H1 (cell line): ENCODE results near the gene CHCHD6. TPM values are rescaled to one million over a fixed set of nuclear protein-coding genes. Genes with fewer than 3 reads are reported as not detected.

Experiments
- CTCF ChIA-PET: fragments of 300-600 bp; sonication (Branson Sonifier 250); formaldehyde crosslinking; loops from one replicate; lab custom pipeline; 2021; ENCODE audit not compliant: partially characterized antibody; lab: Charles Lee
- POLR2A ChIA-PET: fragments of 300-600 bp; sonication (Branson Sonifier 250); formaldehyde crosslinking; loops from one replicate; lab custom pipeline; 2021; ENCODE audit warnings: inconsistent platforms; ENCODE audit not compliant: partially characterized antibody; lab: Charles Lee
- DNase-seq, 2 experiments: peaks; one replicate each; pipeline versions ENCODE4 v3.0.0 to v3.0.0-alpha.2; 2010 to 2022; ENCODE audit warnings: low spot score in 2 of 2, low read depth in 1 of 2, mixed read lengths in 1 of 2
- FAIRE-seq: peaks from 2 replicates; lab custom pipeline; 2011; peaks lifted over from hg19 to GRCh38; lab: Jason Lieb, UNC
- H2AFZ ChIP-seq: 2 replicates; pipeline ENCODE4 v1.8.1; 2012; ENCODE audit warnings: low read length, inconsistent platforms
- H2AK5ac ChIP-seq: 2 replicates; pipeline ENCODE4 v1.6.1; 2013; ENCODE audit warnings: low read depth, low read length
- H2BK120ac ChIP-seq: replicated peaks from 2 replicates; pipeline ENCODE3; 2013; ENCODE audit warnings: low read depth, low read length, inconsistent platforms
- H2BK12ac ChIP-seq: 2 replicates; pipeline ENCODE4 v1.6.1; 2013; ENCODE audit warnings: low read depth, low read length
- H2BK15ac ChIP-seq: 2 replicates; pipeline ENCODE4 v1.6.1; 2013; ENCODE audit warnings: low read length
- H2BK20ac ChIP-seq: 2 replicates; pipeline ENCODE4 v1.6.1; 2013; ENCODE audit warnings: low read length
- H2BK5ac ChIP-seq: 2 replicates; pipeline ENCODE4 v1.6.1; 2013; ENCODE audit warnings: low read depth, low read length
- H3K14ac ChIP-seq: 2 replicates; pipeline ENCODE4 v1.6.1; 2013; ENCODE audit warnings: inconsistent platforms; ENCODE audit not compliant: insufficient read length
- H3K18ac ChIP-seq: 2 replicates; pipeline ENCODE4 v1.6.1; 2013; ENCODE audit warnings: low read length; ENCODE audit errors: extremely low read depth
- H3K23ac ChIP-seq: 2 replicates; pipeline ENCODE4 v1.6.1; 2013; ENCODE audit warnings: inconsistent platforms; ENCODE audit not compliant: insufficient read length
- H3K23me2 ChIP-seq: 2 replicates; pipeline ENCODE4 v1.6.1; 2013; ENCODE audit warnings: low read depth, low read length
- H3K27ac ChIP-seq: 2 replicates; pipeline ENCODE4 v1.6.1; 2011; ENCODE audit warnings: low read depth, low read length, inconsistent platforms
- H3K27me3 ChIP-seq, 4 experiments: replicated peaks in 1 of 4; 1 replicate in 1 of 4; 2 replicates in 3 of 4; pipeline versions ENCODE4 v1.6.1 to v1.8.1; 2011 to 2013; ENCODE audit warnings: low read length in 3 of 4, mild to moderate bottlenecking in 3 of 4, inconsistent platforms in 2 of 4, mixed read lengths in 2 of 4, moderate library complexity in 1 of 4; ENCODE audit not compliant: control insufficient read depth in 3 of 4, insufficient read depth in 3 of 4; ENCODE audit errors: extremely low read depth in 1 of 4
- H3K36me3 ChIP-seq, 4 experiments: 2 replicates each; pipeline versions ENCODE4 v1.6.1 to v1.8.1; 2011 to 2013; ENCODE audit warnings: mild to moderate bottlenecking in 4 of 4, low read length in 3 of 4, moderate library complexity in 2 of 4, control low read depth in 1 of 4, inconsistent platforms in 1 of 4; ENCODE audit not compliant: insufficient read depth in 4 of 4, control insufficient read depth in 2 of 4
- H3K4ac ChIP-seq: replicated peaks from 2 replicates; pipeline ENCODE3; 2013; ENCODE audit warnings: low read length, low read depth, mixed read lengths, inconsistent platforms; ENCODE audit not compliant: insufficient read length
- H3K4me1 ChIP-seq, 4 experiments: replicated peaks in 1 of 4; 1 replicate in 1 of 4; 2 replicates in 3 of 4; pipeline versions ENCODE4 v1.6.1 to v1.8.1; 2011 to 2013; ENCODE audit warnings: low read length in 3 of 4, inconsistent platforms in 2 of 4, mixed read lengths in 1 of 4; ENCODE audit not compliant: insufficient read depth in 4 of 4, control insufficient read depth in 3 of 4
- H3K4me2 ChIP-seq, 2 experiments: 2 replicates each; pipeline versions ENCODE4 v1.6.1 to v1.8.1; 2011 to 2013; ENCODE audit warnings: low read depth in 2 of 2, low read length in 2 of 2, control low read depth in 1 of 2, inconsistent platforms in 1 of 2, mild to moderate bottlenecking in 1 of 2; ENCODE audit not compliant: insufficient read depth in 1 of 2
- H3K4me3 ChIP-seq, 4 experiments: fragments of 200-600, 300-600 bp in 1 of 4; sonication (generic), shearing (Covaris generic), sonication (Bioruptor Twin) in 1 of 4; 2 replicates each; pipeline versions ENCODE4 v1.5.1 to v1.8.1; 2011 to 2016; ENCODE audit warnings: low read length in 4 of 4, low read depth in 3 of 4, control low read depth in 2 of 4, inconsistent platforms in 2 of 4, mild to moderate bottlenecking in 2 of 4, mixed read lengths in 1 of 4, moderate library complexity in 1 of 4; ENCODE audit not compliant: insufficient read depth in 2 of 4; ENCODE audit errors: extremely low read depth in 1 of 4
- H3K56ac ChIP-seq: replicated peaks from 2 replicates; pipeline ENCODE3; 2013; ENCODE audit warnings: low read depth, mild to moderate bottlenecking, mixed read lengths, low read length, inconsistent platforms; ENCODE audit not compliant: insufficient read length
- H3K79me1 ChIP-seq: 2 replicates; pipeline ENCODE4 v1.6.1; 2013; ENCODE audit warnings: low read depth, low read length, control low read depth
- H3K79me2 ChIP-seq, 2 experiments: 2 replicates each; pipeline versions ENCODE4 v1.6.1 to v1.8.1; 2012 to 2013; ENCODE audit warnings: low read length in 2 of 2, mild to moderate bottlenecking in 2 of 2, inconsistent platforms in 1 of 2; ENCODE audit not compliant: insufficient read depth in 2 of 2, control insufficient read depth in 1 of 2
- H3K9ac ChIP-seq, 4 experiments: replicated peaks in 1 of 4; 1 replicate in 1 of 4; 2 replicates in 3 of 4; pipeline versions ENCODE4 v1.6.1 to v1.8.1; 2011 to 2013; ENCODE audit warnings: low read depth in 3 of 4, low read length in 3 of 4, control low read depth in 2 of 4, mild to moderate bottlenecking in 2 of 4, moderate library complexity in 2 of 4, inconsistent platforms in 1 of 4; ENCODE audit errors: extremely low read depth in 1 of 4
- H3K9me3 ChIP-seq, 2 experiments: 2 replicates each; pipeline versions ENCODE4 v1.6.1 to v1.8.1; 2012 to 2013; ENCODE audit warnings: mild to moderate bottlenecking in 2 of 2, moderate library complexity in 2 of 2, control low read depth in 1 of 2, inconsistent platforms in 1 of 2, low read depth in 1 of 2, low read length in 1 of 2, mixed read lengths in 1 of 2; ENCODE audit not compliant: insufficient read depth in 2 of 2
- H4K20me1 ChIP-seq, 2 experiments: replicated peaks in 1 of 2; 2 replicates each; pipeline versions ENCODE3 to v1.8.1; 2011 to 2013; ENCODE audit warnings: inconsistent platforms in 2 of 2, low read length in 2 of 2, mild to moderate bottlenecking in 1 of 2; ENCODE audit not compliant: insufficient read depth in 2 of 2, control insufficient read depth in 1 of 2
- H4K5ac ChIP-seq: 2 replicates; pipeline ENCODE4 v1.6.1; 2013; ENCODE audit warnings: low read length, low read depth, mixed read lengths, inconsistent platforms; ENCODE audit not compliant: insufficient read length
- H4K8ac ChIP-seq: 2 replicates; pipeline ENCODE4 v1.8.0; 2013; ENCODE audit warnings: mild to moderate bottlenecking, moderate library complexity, low read length, inconsistent platforms; ENCODE audit not compliant: insufficient read depth; ENCODE audit errors: extremely low read depth
- H4K91ac ChIP-seq: replicated peaks from 2 replicates; pipeline ENCODE3; 2013; ENCODE audit warnings: low read length, mixed read lengths, inconsistent platforms; ENCODE audit not compliant: insufficient read length
- KDM1A ChIP-seq: fragments of 200-600, 300-600 bp; sonication (generic); IDR thresholded peaks from 2 replicates; pipeline ENCODE4 v1.7.1; 2016; ENCODE audit warnings: mild to moderate bottlenecking, low read length, borderline replicate concordance
- polyA plus RNA-seq, 7 experiments: library from polyadenylated mRNA; depleted of rRNA in 3 of 7; stranded (reverse) in 5 of 7; unstranded in 2 of 7; fragments of >200 nt in 5 of 7; fragments of 200-250 nt in 2 of 7; gene quantifications; 1 replicate in 5 of 7; 2 replicates in 1 of 7; 4 replicates in 1 of 7; pipeline versions ENCODE4 v1.2.1 to v1.2.3, GENCODE V29; 2011 to 2013; ENCODE audit warnings: missing spikeins in 2 of 7, mixed read lengths in 2 of 7
- total RNA-seq: library from RNA; stranded (reverse); fragmentation: NEBNext Ultra II Directional; extraction: Animal tissue kit (Norgen Biotek cat#: 25700); gene quantifications from 2 replicates; pipeline ENCODE4 v1.2.1, GENCODE V29; 2021

CHCHD6 gene
- total and polyA plus RNA-seq, 2 of the 8 experiments (the other 6 are each of a cell fraction or from before 2014, with no cell fraction given) = 32.4 to 37.6 TPM

GRCh38 chr3:126770096-126770495 is 66.1 kb downstream of the CHCHD6 start:
- Histone ChIP-seq H4K5ac (no peak overlapping the region), H3K79me2 (peaks cover 0 to 9% of the 10 kb centered on the region in 2 experiments; a peak in 1 of 4 replicates), H2AK5ac (no peak overlapping the region), H3K36me3 (no peaks in the 10 kb centered on the region; a peak in 1 of 8 replicates), H3K56ac (no peak overlapping the region), H2BK20ac (no peak overlapping the region), H3K14ac (no peak overlapping the region), H3K23ac (no peak overlapping the region), H3K9ac (no peak overlapping the region), H2BK120ac (no peak overlapping the region), H3K79me1 (no peaks in the 10 kb centered on the region; the same call in 1 of the 2 replicates), H3K4ac (no peak overlapping the region), H3K4me1 (peaks cover 0 to 3% (median 1%) of the 10 kb centered on the region in 4 experiments; a peak in 3 of 7 replicates), H3K27me3 (no peaks in the 10 kb centered on the region), H2BK12ac (no peak overlapping the region), H3K4me2 (no peak overlapping the region), H3K18ac (no peak overlapping the region), H3K23me2 (no peaks in the 10 kb centered on the region), H2AFZ (no peak overlapping the region), H4K8ac (no peak overlapping the region), H3K4me3 (no peak overlapping the region), H4K20me1 (peaks cover 0 to 1% of the 10 kb centered on the region in 2 experiments), H3K9me3 (peaks cover 3 to 7% of the 10 kb centered on the region in 2 experiments; a peak in 2 of 4 replicates), H4K91ac (no peak overlapping the region), H2BK5ac (no peak overlapping the region), H3K27ac (no peak overlapping the region), H2BK15ac (no peak overlapping the region)
- POLR2A ChIA-PET = interaction anchor here (1.6 kb wide), 1 partner anchor 14 kb away, joined by 3 read pairs; no protein-coding TSS in a partner anchor
- TF ChIP-seq KDM1A = no peak
- CTCF ChIA-PET = interaction anchor here (1.0 kb wide), 1 partner anchor 12 kb away, joined by 5 read pairs; no protein-coding TSS in a partner anchor
- no peak for FAIRE-seq
- DNase-seq = no peak
